ENCODE measurements around the gene SEPSECS. TPM values are rescaled to one million over a fixed set of nuclear protein-coding genes. Genes with fewer than 3 reads are reported as not detected.
"Not testable (repeated sequence)": the region's sequence is repeated elsewhere in the genome, so short reads cannot be mapped to it uniquely, and the experiment has no call there.

SEPSECS gene
- total RNA-seq, 1 donor from 2014 or later: 11.8 TPM

DNA sequence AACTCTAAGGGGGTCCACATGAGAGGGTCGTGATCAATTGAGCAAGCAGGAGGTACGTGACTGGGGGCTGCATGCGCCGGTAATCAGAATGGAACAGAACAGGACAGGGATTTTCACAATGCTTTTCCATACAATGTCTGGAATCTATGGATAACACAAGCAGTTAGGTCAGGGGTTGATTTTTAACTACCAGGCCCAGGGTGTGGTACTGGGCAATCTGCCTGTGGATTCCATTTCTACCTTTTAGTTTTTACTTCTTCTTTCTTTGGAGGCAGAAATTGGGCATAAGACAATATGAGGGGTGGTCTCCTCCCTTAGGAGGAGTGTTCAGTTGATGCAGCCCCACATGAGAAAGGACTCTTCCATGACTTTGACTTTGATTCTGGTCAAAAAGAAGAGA, 76.8 kb downstream of the SEPSECS start:
- not testable (repeated sequence) for DNase-seq (ENCODE audit: low read depth)

DNA sequence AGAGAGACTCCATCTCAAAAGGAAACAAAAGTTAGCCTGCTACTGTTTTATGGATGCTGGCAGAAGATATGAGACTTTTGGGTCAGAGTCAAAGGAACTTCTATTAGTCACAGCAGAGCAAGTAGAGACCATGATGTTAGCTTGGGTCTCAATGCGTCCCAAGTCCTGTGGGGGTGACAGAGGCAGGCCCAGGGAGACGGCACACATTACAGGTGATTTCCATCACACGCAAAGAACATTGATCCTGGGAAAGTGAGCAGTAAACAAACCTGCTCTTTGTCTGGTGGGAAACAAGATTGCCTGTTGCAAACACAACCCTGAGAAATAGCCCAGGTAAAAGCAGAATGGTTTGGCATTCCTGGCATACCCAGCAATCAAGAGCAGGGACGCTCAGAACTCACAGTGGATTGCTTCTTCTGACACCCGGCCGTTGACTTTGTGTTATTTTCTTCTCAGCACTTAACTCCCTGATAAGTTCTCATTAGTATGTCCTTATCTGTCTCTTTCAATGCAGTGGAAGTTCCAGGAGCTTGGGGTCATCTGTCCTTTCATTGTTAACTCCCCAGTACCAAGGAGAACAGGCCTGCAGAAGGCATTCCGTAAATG, 78.3 kb downstream of the SEPSECS start:
- DNase-seq (ENCODE audit: low read depth): no peak

DNA sequence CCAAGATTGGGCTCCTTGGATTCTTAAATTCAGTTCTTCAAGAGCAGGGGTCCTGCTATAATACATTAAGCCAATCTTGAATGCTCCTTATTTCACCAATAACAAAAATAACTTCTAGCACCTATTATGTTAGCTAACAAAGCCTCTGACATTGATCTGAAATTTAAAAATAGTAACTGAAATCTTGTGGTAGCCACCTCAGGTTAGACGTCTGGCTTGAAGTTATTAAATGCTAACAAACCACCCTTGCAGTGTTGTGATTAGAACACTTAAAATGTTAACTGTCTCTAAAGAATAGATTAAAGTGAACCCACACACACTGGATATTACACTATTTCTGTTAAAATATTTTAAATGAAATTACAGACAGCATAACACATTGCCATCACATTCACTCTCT, 79.7 kb downstream of the SEPSECS start:
- DNase-seq (ENCODE audit: low read depth): no peak

DNA sequence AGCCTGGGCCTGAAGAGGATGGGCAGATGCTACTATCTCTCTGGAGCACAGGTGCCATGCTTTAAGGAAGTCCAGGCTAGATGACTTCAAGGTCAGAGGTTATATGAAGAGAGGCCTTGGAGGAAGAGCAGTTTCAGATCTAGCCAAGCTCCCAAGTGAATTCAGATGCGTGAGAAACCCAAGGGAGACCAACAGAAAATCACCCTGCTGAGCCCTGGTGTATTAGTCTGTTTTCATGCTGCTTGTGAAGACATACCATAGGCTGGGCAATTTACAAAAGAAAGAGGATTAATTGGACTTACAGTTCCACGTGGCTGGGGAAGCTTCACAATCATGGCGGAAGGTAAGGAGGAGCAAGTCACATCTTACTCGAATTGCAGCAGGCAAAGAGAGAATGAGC, 81.7 kb downstream of the SEPSECS start:
- no peak for DNase-seq (ENCODE audit: low read depth)

DNA sequence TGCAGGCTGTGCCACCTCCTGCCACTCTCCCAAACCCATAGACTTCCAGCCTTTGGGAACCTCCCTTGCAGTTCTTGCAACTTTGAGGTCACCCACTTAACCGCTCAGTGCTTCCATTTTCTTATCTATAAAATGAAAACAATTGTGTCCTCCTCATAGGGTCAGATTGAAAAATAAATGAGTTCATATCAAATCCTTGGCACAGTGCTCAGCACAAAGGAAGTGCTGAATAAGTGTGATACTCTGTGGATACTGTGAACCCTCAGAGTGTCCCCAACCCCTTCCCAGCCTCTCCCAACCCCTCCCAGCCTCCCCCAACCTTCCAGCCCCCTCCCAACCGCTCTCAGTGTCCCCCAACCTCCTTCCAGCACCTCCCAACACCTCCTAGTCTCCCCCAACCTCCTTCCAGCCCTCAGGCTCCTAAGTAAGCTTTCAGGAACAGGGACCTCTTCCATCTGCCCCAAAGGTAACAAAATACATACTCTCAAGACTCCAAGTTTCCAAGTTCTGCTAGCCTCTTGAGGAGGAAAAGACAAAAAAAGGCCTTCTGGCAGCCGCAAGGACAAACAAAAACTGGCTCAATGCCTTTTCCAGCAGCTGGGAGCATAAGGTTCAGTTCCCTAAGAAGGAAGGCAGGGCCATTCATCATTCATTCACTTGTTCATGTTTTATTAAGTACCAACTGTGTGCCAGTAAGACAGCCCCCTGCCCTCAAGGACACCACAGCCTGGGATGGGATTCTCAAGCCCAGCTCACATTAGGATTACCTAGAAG, 83.4 kb downstream of the SEPSECS start:
- DNase-seq (ENCODE audit: low read depth): no peak

DNA sequence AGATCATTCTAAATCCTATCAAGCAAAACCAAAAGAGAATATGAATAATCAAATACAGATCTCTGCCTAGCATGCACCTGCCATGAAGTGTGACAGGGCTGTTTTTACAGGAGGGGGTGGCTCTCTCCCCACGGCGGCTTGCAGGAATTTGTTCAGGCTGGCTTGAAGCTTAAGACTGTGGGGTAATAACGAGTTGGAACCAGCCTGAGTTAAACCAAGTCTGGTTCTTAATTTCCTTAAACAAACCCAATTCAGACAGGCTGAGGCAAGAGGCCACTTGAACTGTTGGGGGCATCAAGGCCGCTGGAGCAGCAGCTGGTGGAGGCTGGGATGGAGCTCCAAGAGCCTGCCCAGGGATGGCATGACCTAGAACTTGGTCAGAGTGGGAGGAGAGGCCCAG, 84.4 kb downstream of the SEPSECS start:
- peak; percentile 49 for DNase-seq (ENCODE audit: low read depth)

DNA sequence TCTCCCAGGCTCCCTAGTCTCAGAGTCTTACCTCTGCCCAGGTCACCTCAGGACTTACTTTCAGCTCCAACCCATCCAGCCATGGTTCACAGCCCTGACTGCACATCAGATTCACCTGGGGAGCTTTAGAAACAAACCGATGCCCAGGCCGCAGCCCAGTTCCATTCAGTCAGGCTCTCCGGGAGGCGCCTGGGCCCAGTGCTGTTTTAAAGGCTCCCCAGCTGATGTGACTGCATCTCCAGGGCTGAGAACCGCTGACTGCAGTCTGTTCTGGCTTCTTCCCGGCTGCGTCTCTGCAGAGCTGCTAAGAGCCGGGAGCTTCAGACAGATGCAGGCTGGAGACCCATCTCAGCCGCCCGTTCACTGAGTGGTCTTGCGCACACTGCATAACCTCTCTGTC, 85.1 kb downstream of the SEPSECS start:
- DNase-seq (ENCODE audit: low read depth): no peak

DNA sequence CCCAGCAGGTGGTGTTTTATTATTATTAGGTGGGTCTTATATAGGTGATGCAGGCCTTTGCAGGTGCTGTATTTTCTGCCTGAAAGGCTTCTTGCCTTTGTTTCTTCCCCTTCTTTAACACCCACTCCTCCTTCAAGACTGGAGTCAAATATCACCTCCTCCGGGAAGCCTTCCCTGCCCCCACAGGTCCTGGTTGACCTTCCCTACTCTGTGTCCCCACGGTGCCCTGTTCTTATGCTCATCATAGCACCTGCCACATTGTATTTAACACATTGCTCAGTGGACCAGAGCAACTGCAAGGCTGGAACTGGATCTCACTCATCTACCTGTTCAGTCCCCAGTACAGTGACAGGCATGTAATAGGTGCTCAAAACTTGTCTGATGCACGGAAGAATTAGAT, 89.7 kb downstream of the SEPSECS start:
- DNase-seq (ENCODE audit: low read depth): no peak

Other genes with a start within 250 kb of the SEPSECS start
- gene CCDC149, start 247.4 kb downstream of the SEPSECS start, total RNA-seq: 4.7 and 12.5 TPM in 2 replicates
- gene LGI2, start 129.5 kb downstream of the SEPSECS start, total RNA-seq: under 0.01 and 2.4 TPM in 2 replicates
- 24.2 and 44.8 TPM in 2 replicates for gene PI4K2B, start 73.6 kb upstream of the SEPSECS start, total RNA-seq
- 10.6 and 13.6 TPM in 2 replicates for gene ZCCHC4, start 152.3 kb upstream of the SEPSECS start, total RNA-seq
- 26.2 and 43.6 TPM in 2 replicates for gene ANAPC4, start 216.8 kb upstream of the SEPSECS start, total RNA-seq

All from renal cortical epithelial cell (primary cell).